CD4-positive, alpha-beta T cell treated with Interleukin-2 at 100 ng/mL for 4 hours (primary cell): ENCODE results near the gene PCDHB14.
"Not testable (repeated sequence)": the region's sequence is repeated elsewhere in the genome, so short reads cannot be mapped to it uniquely, and the experiment has no call there.

Source experiments
- DNase-seq: peaks from one replicate; pipeline ENCODE4 v3.0.0-alpha.2; 2020; ENCODE audit warnings: low spot score

Gene PCDHB14

GRCh38 chr5:141210281-141210680, 12.9 kb upstream of the PCDHB14 start:
- not testable (repeated sequence) for DNase-seq

GRCh38 chr5:141210849-141211248, 12.3 kb upstream of the PCDHB14 start:
- DNase-seq = not testable (repeated sequence)

GRCh38 chr5:141213656-141214339, 9.3 kb upstream of the PCDHB14 start, which contains the start of gene PCDHB13:
PCDHB13 (plus strand) TSS chr5:141213919; CDS start chr5:141214124, 205 bp downstream.
- DNase-seq = peak; percentile 13

GRCh38 chr5:141214583-141214982, 8.6 kb upstream of the PCDHB14 start:
- not testable (repeated sequence) for DNase-seq

GRCh38 chr5:141215504-141215903, 7.6 kb upstream of the PCDHB14 start:
- DNase-seq = not testable (repeated sequence)

GRCh38 chr5:141216035-141216434, 7.1 kb upstream of the PCDHB14 start:
- DNase-seq = not testable (repeated sequence)

GRCh38 chr5:141224844-141225243, 1.7 kb downstream of the PCDHB14 start:
- DNase-seq = not testable (repeated sequence)

- DNase-seq = not testable (repeated sequence)
These were observed 2.3 kb downstream of the PCDHB14 start for GRCh38 chr5:141225421-141225820.

- DNase-seq = no peak
These were observed 11.0 kb downstream of the PCDHB14 start for GRCh38 chr5:141234109-141234667.

GRCh38 chr5:141235922-141236321, 12.8 kb downstream of the PCDHB14 start:
- DNase-seq = not testable (repeated sequence)

GRCh38 chr5:141236516-141237313, 13.6 kb downstream of the PCDHB14 start:
- DNase-seq = no peak

- DNase-seq = no peak
These were observed 18.4 kb downstream of the PCDHB14 start for GRCh38 chr5:141241496-141241895.

GRCh38 chr5:141245250-141245717, 22.1 kb downstream of the PCDHB14 start, which contains the start of gene PCDHB15:
PCDHB15 (plus strand) TSS chr5:141245395; CDS start chr5:141245579, 184 bp downstream.
- DNase-seq = peak; percentile 2

- DNase-seq = not testable (repeated sequence)
These were observed 23.8 kb downstream of the PCDHB14 start for GRCh38 chr5:141246971-141247370.

GRCh38 chr5:141247434-141247833, 24.3 kb downstream of the PCDHB14 start:
- not testable (repeated sequence) for DNase-seq

GRCh38 chr5:141250576-141250975, 27.4 kb downstream of the PCDHB14 start:
- DNase-seq = no peak

- no peak for DNase-seq
These were observed 35.3 kb downstream of the PCDHB14 start for GRCh38 chr5:141258464-141258863.

- DNase-seq = no peak
These were observed 35.8 kb downstream of the PCDHB14 start for GRCh38 chr5:141258948-141259347.

GRCh38 chr5:141260458-141261237, 37.5 kb downstream of the PCDHB14 start:
- no peak for DNase-seq

- DNase-seq = no peak
These were observed 38.0 kb downstream of the PCDHB14 start for GRCh38 chr5:141261238-141261546.

GRCh38 chr5:141269195-141269594, 46.1 kb downstream of the PCDHB14 start:
- DNase-seq = no peak

GRCh38 chr5:141272906-141273305, 49.8 kb downstream of the PCDHB14 start:
- DNase-seq = no peak
